ENCODE results near the gene DENND1B.

Gene DENND1B

GRCh38 chr1:197692965-197693364 is 82.3 kb downstream of the DENND1B start (continued):
- TF ChIP-seq PRDM2 (tag by site-specific recombination; IDR thresholded peaks at IDR 0.05; ENCODE audit: borderline replicate concordance) (no peak), ZNF202 (tag by site-specific recombination; IDR thresholded peaks at IDR 0.05; ENCODE audit: borderline replicate concordance) (no peak)

DNA sequence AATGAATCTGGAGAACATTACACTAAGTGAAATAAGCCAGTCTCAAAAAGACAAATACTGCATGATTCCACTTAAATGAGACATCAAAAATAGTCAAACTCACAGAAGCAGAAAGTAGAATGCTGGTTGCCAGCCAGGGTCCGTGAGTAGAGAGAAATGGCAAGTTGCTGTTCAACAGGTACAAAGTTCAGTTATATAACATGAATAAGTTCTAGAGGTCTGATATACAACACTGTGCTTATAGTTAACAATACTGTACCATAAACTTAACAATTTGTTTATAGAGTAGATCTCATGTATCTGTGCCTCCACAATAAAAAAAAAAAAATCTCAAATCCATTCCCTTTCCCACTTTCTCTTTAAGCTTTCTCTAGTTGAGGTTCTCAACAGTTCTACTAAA is 83.5 kb downstream of the DENND1B start:
- no peak overlapping the region for H3K4me3 ChIP-seq (ENCODE audit: low read depth, low read length)
- POLR2A ChIA-PET = no interaction called here
- H3K4me1 ChIP-seq (ENCODE audit: control insufficient read depth, insufficient read depth, low read length) = no peaks in the 10 kb centered on the region
- no peaks in the 10 kb centered on the region for H3K9me3 ChIP-seq (ENCODE audit: control insufficient read depth, insufficient read depth, low read depth, low read length)
- H3K36me3 ChIP-seq (ENCODE audit: control insufficient read depth in 2 of 2, insufficient read depth in 1 of 2, low read length in 2 of 2) = no peaks in the 10 kb centered on the region
- TF ChIP-seq ZNF280C (tag by site-specific recombination; IDR thresholded peaks at IDR 0.05) (no peak), ZNF132 (tag by site-specific recombination; IDR thresholded peaks at IDR 0.05; ENCODE audit: borderline replicate concordance) (no peak), HOXA7 (CRISPR knock-in tag; IDR thresholded peaks at IDR 0.05; ENCODE audit: borderline replicate concordance) (no peak)
- TF ChIP-seq, protein P1, sequence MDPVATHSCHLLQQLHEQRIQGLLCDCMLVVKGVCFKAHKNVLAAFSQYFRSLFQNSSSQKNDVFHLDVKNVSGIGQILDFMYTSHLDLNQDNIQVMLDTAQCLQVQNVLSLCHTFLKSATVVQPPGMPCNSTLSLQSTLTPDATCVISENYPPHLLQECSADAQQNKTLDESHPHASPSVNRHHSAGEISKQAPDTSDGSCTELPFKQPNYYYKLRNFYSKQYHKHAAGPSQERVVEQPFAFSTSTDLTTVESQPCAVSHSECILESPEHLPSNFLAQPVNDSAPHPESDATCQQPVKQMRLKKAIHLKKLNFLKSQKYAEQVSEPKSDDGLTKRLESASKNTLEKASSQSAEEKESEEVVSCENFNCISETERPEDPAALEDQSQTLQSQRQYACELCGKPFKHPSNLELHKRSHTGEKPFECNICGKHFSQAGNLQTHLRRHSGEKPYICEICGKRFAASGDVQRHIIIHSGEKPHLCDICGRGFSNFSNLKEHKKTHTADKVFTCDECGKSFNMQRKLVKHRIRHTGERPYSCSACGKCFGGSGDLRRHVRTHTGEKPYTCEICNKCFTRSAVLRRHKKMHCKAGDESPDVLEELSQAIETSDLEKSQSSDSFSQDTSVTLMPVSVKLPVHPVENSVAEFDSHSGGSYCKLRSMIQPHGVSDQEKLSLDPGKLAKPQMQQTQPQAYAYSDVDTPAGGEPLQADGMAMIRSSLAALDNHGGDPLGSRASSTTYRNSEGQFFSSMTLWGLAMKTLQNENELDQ (tag by site-specific recombination; IDR thresholded peaks at IDR 0.05; ENCODE audit: low read depth) = no peak
- CTCF ChIA-PET = no interaction called here
- no peak overlapping the region for H3K27ac ChIP-seq (ENCODE audit: extremely low read depth, low read depth, low read length)

GRCh38 chr1:197690074-197690473 is 85.2 kb downstream of the DENND1B start:
- ChIA-PET POLR2A (no interaction called here), CTCF (no interaction called here)
- Histone ChIP-seq H3K4me3 (ENCODE audit: low read depth, low read length) (no peak overlapping the region), H3K4me1 (ENCODE audit: control insufficient read depth, insufficient read depth, low read length) (peaks cover 5% of the 10 kb centered on the region; the same call in 1 of the 2 replicates), H3K27ac (ENCODE audit: extremely low read depth, low read depth, low read length) (no peak overlapping the region), H3K36me3 (ENCODE audit: control insufficient read depth in 2 of 2, insufficient read depth in 1 of 2, low read length in 2 of 2) (no peaks in the 10 kb centered on the region), H3K9me3 (ENCODE audit: control insufficient read depth, insufficient read depth, low read depth, low read length) (no peaks in the 10 kb centered on the region)
- TF ChIP-seq, protein P2, sequence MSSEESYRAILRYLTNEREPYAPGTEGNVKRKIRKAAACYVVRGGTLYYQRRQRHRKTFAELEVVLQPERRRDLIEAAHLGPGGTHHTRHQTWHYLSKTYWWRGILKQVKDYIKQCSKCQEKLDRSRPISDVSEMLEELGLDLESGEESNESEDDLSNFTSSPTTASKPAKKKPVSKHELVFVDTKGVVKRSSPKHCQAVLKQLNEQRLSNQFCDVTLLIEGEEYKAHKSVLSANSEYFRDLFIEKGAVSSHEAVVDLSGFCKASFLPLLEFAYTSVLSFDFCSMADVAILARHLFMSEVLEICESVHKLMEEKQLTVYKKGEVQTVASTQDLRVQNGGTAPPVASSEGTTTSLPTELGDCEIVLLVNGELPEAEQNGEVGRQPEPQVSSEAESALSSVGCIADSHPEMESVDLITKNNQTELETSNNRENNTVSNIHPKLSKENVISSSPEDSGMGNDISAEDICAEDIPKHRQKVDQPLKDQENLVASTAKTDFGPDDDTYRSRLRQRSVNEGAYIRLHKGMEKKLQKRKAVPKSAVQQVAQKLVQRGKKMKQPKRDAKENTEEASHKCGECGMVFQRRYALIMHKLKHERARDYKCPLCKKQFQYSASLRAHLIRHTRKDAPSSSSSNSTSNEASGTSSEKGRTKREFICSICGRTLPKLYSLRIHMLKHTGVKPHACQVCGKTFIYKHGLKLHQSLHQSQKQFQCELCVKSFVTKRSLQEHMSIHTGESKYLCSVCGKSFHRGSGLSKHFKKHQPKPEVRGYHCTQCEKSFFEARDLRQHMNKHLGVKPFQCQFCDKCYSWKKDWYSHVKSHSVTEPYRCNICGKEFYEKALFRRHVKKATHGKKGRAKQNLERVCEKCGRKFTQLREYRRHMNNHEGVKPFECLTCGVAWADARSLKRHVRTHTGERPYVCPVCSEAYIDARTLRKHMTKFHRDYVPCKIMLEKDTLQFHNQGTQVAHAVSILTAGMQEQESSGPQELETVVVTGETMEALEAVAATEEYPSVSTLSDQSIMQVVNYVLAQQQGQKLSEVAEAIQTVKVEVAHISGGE (tag by site-specific recombination; conservative IDR thresholded peaks at IDR 0.05; ENCODE audit: low read depth) = no peak
- TF ChIP-seq MYNN (tag by site-specific recombination; IDR thresholded peaks at IDR 0.05; ENCODE audit: borderline replicate concordance) (no peak), ZBTB10 (tag by site-specific recombination; IDR thresholded peaks at IDR 0.05) (no peak), OVOL3 (tag by site-specific recombination; IDR thresholded peaks at IDR 0.05) (no peak), ZNF132 (tag by site-specific recombination; IDR thresholded peaks at IDR 0.05; ENCODE audit: borderline replicate concordance) (no peak), ZSCAN30 (tag by site-specific recombination; IDR thresholded peaks at IDR 0.05) (no peak)
- TF ChIP-seq, protein P3, sequence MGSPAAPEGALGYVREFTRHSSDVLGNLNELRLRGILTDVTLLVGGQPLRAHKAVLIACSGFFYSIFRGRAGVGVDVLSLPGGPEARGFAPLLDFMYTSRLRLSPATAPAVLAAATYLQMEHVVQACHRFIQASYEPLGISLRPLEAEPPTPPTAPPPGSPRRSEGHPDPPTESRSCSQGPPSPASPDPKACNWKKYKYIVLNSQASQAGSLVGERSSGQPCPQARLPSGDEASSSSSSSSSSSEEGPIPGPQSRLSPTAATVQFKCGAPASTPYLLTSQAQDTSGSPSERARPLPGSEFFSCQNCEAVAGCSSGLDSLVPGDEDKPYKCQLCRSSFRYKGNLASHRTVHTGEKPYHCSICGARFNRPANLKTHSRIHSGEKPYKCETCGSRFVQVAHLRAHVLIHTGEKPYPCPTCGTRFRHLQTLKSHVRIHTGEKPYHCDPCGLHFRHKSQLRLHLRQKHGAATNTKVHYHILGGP (tag by site-specific recombination; IDR thresholded peaks at IDR 0.05) = no peak
